H1 (cell line): ENCODE measurements around the gene CUL9. TPM values are rescaled to one million over a fixed set of nuclear protein-coding genes. Genes with fewer than 3 reads are reported as not detected.

ENCODE experiments used
- CTCF ChIA-PET: fragments of 300-600 bp; sonication (Branson Sonifier 250); formaldehyde crosslinking; loops from one replicate; lab custom pipeline; 2021; ENCODE audit not compliant: partially characterized antibody; lab: Charles Lee
- POLR2A ChIA-PET: fragments of 300-600 bp; sonication (Branson Sonifier 250); formaldehyde crosslinking; loops from one replicate; lab custom pipeline; 2021; ENCODE audit warnings: inconsistent platforms; ENCODE audit not compliant: partially characterized antibody; lab: Charles Lee
- DNase-seq, 2 experiments: peaks; one replicate each; pipeline versions ENCODE4 v3.0.0 to v3.0.0-alpha.2; 2010 to 2022; ENCODE audit warnings: low spot score in 2 of 2, low read depth in 1 of 2, mixed read lengths in 1 of 2
- FAIRE-seq: peaks from 2 replicates; lab custom pipeline; 2011; peaks lifted over from hg19 to GRCh38; lab: Jason Lieb, UNC
- H2AFZ ChIP-seq: 2 replicates; pipeline ENCODE4 v1.8.1; 2012; ENCODE audit warnings: low read length, inconsistent platforms
- H2AK5ac ChIP-seq: 2 replicates; pipeline ENCODE4 v1.6.1; 2013; ENCODE audit warnings: low read depth, low read length
- H2BK120ac ChIP-seq: replicated peaks from 2 replicates; pipeline ENCODE3; 2013; ENCODE audit warnings: low read depth, low read length, inconsistent platforms
- H2BK12ac ChIP-seq: 2 replicates; pipeline ENCODE4 v1.6.1; 2013; ENCODE audit warnings: low read depth, low read length
- H2BK15ac ChIP-seq: 2 replicates; pipeline ENCODE4 v1.6.1; 2013; ENCODE audit warnings: low read length
- H2BK20ac ChIP-seq: 2 replicates; pipeline ENCODE4 v1.6.1; 2013; ENCODE audit warnings: low read length
- H2BK5ac ChIP-seq: 2 replicates; pipeline ENCODE4 v1.6.1; 2013; ENCODE audit warnings: low read depth, low read length
- H3K14ac ChIP-seq: 2 replicates; pipeline ENCODE4 v1.6.1; 2013; ENCODE audit warnings: inconsistent platforms; ENCODE audit not compliant: insufficient read length
- H3K18ac ChIP-seq: 2 replicates; pipeline ENCODE4 v1.6.1; 2013; ENCODE audit warnings: low read length; ENCODE audit errors: extremely low read depth
- H3K23ac ChIP-seq: 2 replicates; pipeline ENCODE4 v1.6.1; 2013; ENCODE audit warnings: inconsistent platforms; ENCODE audit not compliant: insufficient read length
- H3K23me2 ChIP-seq: 2 replicates; pipeline ENCODE4 v1.6.1; 2013; ENCODE audit warnings: low read depth, low read length
- H3K27ac ChIP-seq: 2 replicates; pipeline ENCODE4 v1.6.1; 2011; ENCODE audit warnings: low read depth, low read length, inconsistent platforms
- H3K27me3 ChIP-seq, 4 experiments: replicated peaks in 1 of 4; 1 replicate in 1 of 4; 2 replicates in 3 of 4; pipeline versions ENCODE4 v1.6.1 to v1.8.1; 2011 to 2013; ENCODE audit warnings: low read length in 3 of 4, mild to moderate bottlenecking in 3 of 4, inconsistent platforms in 2 of 4, mixed read lengths in 2 of 4, moderate library complexity in 1 of 4; ENCODE audit not compliant: control insufficient read depth in 3 of 4, insufficient read depth in 3 of 4; ENCODE audit errors: extremely low read depth in 1 of 4
- H3K36me3 ChIP-seq, 4 experiments: 2 replicates each; pipeline versions ENCODE4 v1.6.1 to v1.8.1; 2011 to 2013; ENCODE audit warnings: mild to moderate bottlenecking in 4 of 4, low read length in 3 of 4, moderate library complexity in 2 of 4, control low read depth in 1 of 4, inconsistent platforms in 1 of 4; ENCODE audit not compliant: insufficient read depth in 4 of 4, control insufficient read depth in 2 of 4
- H3K4ac ChIP-seq: replicated peaks from 2 replicates; pipeline ENCODE3; 2013; ENCODE audit warnings: low read length, low read depth, mixed read lengths, inconsistent platforms; ENCODE audit not compliant: insufficient read length
- H3K4me1 ChIP-seq, 4 experiments: replicated peaks in 1 of 4; 1 replicate in 1 of 4; 2 replicates in 3 of 4; pipeline versions ENCODE4 v1.6.1 to v1.8.1; 2011 to 2013; ENCODE audit warnings: low read length in 3 of 4, inconsistent platforms in 2 of 4, mixed read lengths in 1 of 4; ENCODE audit not compliant: insufficient read depth in 4 of 4, control insufficient read depth in 3 of 4
- H3K4me2 ChIP-seq, 2 experiments: 2 replicates each; pipeline versions ENCODE4 v1.6.1 to v1.8.1; 2011 to 2013; ENCODE audit warnings: low read depth in 2 of 2, low read length in 2 of 2, control low read depth in 1 of 2, inconsistent platforms in 1 of 2, mild to moderate bottlenecking in 1 of 2; ENCODE audit not compliant: insufficient read depth in 1 of 2
- H3K4me3 ChIP-seq, 4 experiments: fragments of 200-600, 300-600 bp in 1 of 4; sonication (generic), shearing (Covaris generic), sonication (Bioruptor Twin) in 1 of 4; 2 replicates each; pipeline versions ENCODE4 v1.5.1 to v1.8.1; 2011 to 2016; ENCODE audit warnings: low read length in 4 of 4, low read depth in 3 of 4, control low read depth in 2 of 4, inconsistent platforms in 2 of 4, mild to moderate bottlenecking in 2 of 4, mixed read lengths in 1 of 4, moderate library complexity in 1 of 4; ENCODE audit not compliant: insufficient read depth in 2 of 4; ENCODE audit errors: extremely low read depth in 1 of 4
- H3K56ac ChIP-seq: replicated peaks from 2 replicates; pipeline ENCODE3; 2013; ENCODE audit warnings: low read depth, mild to moderate bottlenecking, mixed read lengths, low read length, inconsistent platforms; ENCODE audit not compliant: insufficient read length
- H3K79me1 ChIP-seq: 2 replicates; pipeline ENCODE4 v1.6.1; 2013; ENCODE audit warnings: low read depth, low read length, control low read depth
- H3K79me2 ChIP-seq, 2 experiments: 2 replicates each; pipeline versions ENCODE4 v1.6.1 to v1.8.1; 2012 to 2013; ENCODE audit warnings: low read length in 2 of 2, mild to moderate bottlenecking in 2 of 2, inconsistent platforms in 1 of 2; ENCODE audit not compliant: insufficient read depth in 2 of 2, control insufficient read depth in 1 of 2
- H3K9ac ChIP-seq, 4 experiments: replicated peaks in 1 of 4; 1 replicate in 1 of 4; 2 replicates in 3 of 4; pipeline versions ENCODE4 v1.6.1 to v1.8.1; 2011 to 2013; ENCODE audit warnings: low read depth in 3 of 4, low read length in 3 of 4, control low read depth in 2 of 4, mild to moderate bottlenecking in 2 of 4, moderate library complexity in 2 of 4, inconsistent platforms in 1 of 4; ENCODE audit errors: extremely low read depth in 1 of 4
- H3K9me3 ChIP-seq, 2 experiments: 2 replicates each; pipeline versions ENCODE4 v1.6.1 to v1.8.1; 2012 to 2013; ENCODE audit warnings: mild to moderate bottlenecking in 2 of 2, moderate library complexity in 2 of 2, control low read depth in 1 of 2, inconsistent platforms in 1 of 2, low read depth in 1 of 2, low read length in 1 of 2, mixed read lengths in 1 of 2; ENCODE audit not compliant: insufficient read depth in 2 of 2
- H4K20me1 ChIP-seq, 2 experiments: replicated peaks in 1 of 2; 2 replicates each; pipeline versions ENCODE3 to v1.8.1; 2011 to 2013; ENCODE audit warnings: inconsistent platforms in 2 of 2, low read length in 2 of 2, mild to moderate bottlenecking in 1 of 2; ENCODE audit not compliant: insufficient read depth in 2 of 2, control insufficient read depth in 1 of 2
- H4K5ac ChIP-seq: 2 replicates; pipeline ENCODE4 v1.6.1; 2013; ENCODE audit warnings: low read length, low read depth, mixed read lengths, inconsistent platforms; ENCODE audit not compliant: insufficient read length
- H4K8ac ChIP-seq: 2 replicates; pipeline ENCODE4 v1.8.0; 2013; ENCODE audit warnings: mild to moderate bottlenecking, moderate library complexity, low read length, inconsistent platforms; ENCODE audit not compliant: insufficient read depth; ENCODE audit errors: extremely low read depth
- H4K91ac ChIP-seq: replicated peaks from 2 replicates; pipeline ENCODE3; 2013; ENCODE audit warnings: low read length, mixed read lengths, inconsistent platforms; ENCODE audit not compliant: insufficient read length
- BACH1 ChIP-seq: IDR thresholded peaks from 2 replicates; pipeline ENCODE4 v1.6.1; 2012; ENCODE audit warnings: low read length, improper control_type of control experiment
- BRCA1 ChIP-seq: IDR thresholded peaks from 2 replicates; pipeline ENCODE4 v1.6.1; 2012; ENCODE audit warnings: low read depth, low read length, improper control_type of control experiment
- CTBP2 ChIP-seq: IDR thresholded peaks from 2 replicates; pipeline ENCODE4 v1.7.0; 2011; ENCODE audit warnings: borderline replicate concordance, mild to moderate bottlenecking, moderate library complexity, mixed read lengths, low read length; ENCODE audit not compliant: insufficient read depth, insufficient read length
- EGR1 ChIP-seq: IDR thresholded peaks from 2 replicates; pipeline ENCODE4 v1.6.1; 2011; ENCODE audit warnings: low read depth, low read length, borderline replicate concordance
- EP300 ChIP-seq, 2 experiments: IDR thresholded peaks; 1 replicate in 1 of 2; 2 replicates in 1 of 2; pipeline ENCODE4 v1.6.1; 2011 to 2012; ENCODE audit warnings: low read depth in 2 of 2, low read length in 2 of 2, mild to moderate bottlenecking in 2 of 2, borderline replicate concordance in 1 of 2, inconsistent platforms in 1 of 2, moderate library complexity in 1 of 2
- GABPA ChIP-seq: IDR thresholded peaks from 2 replicates; pipeline ENCODE4 v1.6.1; 2011; ENCODE audit warnings: mild to moderate bottlenecking, low read length, moderate library complexity, borderline replicate concordance; ENCODE audit not compliant: insufficient read depth
- JUN ChIP-seq: IDR thresholded peaks from 2 replicates; pipeline ENCODE4 v1.6.1; 2011; ENCODE audit warnings: low read depth, mild to moderate bottlenecking, improper control_type of control experiment, low read length
- KDM4A ChIP-seq: IDR thresholded peaks from one replicate; pipeline ENCODE4 v1.7.1; 2012; ENCODE audit warnings: low read depth, mild to moderate bottlenecking, moderate library complexity, low read length, inconsistent platforms; ENCODE audit not compliant: severe bottlenecking
- POLR2A ChIP-seq, 2 experiments: IDR thresholded peaks; 1 replicate in 1 of 2; 2 replicates in 1 of 2; pipeline ENCODE4 v1.6.1; 2011; ENCODE audit warnings: low read depth in 2 of 2, low read length in 2 of 2, mild to moderate bottlenecking in 2 of 2; ENCODE audit errors: control extremely low read depth in 1 of 2
- POU5F1 ChIP-seq: IDR thresholded peaks from 2 replicates; pipeline ENCODE4 v1.6.1; 2011; ENCODE audit warnings: low read depth, mild to moderate bottlenecking, low read length, moderate library complexity
- RBBP5 ChIP-seq: IDR thresholded peaks from 2 replicates; pipeline ENCODE4 v1.7.1; 2012; ENCODE audit warnings: low read depth, mild to moderate bottlenecking, inconsistent platforms, low read length, moderate library complexity, borderline replicate concordance
- SIN3A ChIP-seq, 2 experiments: IDR thresholded peaks in 1 of 2; conservative IDR thresholded peaks in 1 of 2; 2 replicates each; pipeline ENCODE4 v1.6.1; 2011 to 2012; ENCODE audit warnings: low read length in 2 of 2, improper control_type of control experiment in 1 of 2, low read depth in 1 of 2, mild to moderate bottlenecking in 1 of 2
- SP2 ChIP-seq: IDR thresholded peaks from 2 replicates; pipeline ENCODE4 v1.6.1; 2012; ENCODE audit warnings: mild to moderate bottlenecking, low read length, inconsistent platforms
- TBP ChIP-seq: IDR thresholded peaks from 2 replicates; pipeline ENCODE4 v1.6.1; 2011; ENCODE audit warnings: low read depth, low read length, improper control_type of control experiment
- ZNF274 ChIP-seq: IDR thresholded peaks from 2 replicates; pipeline ENCODE4 v1.7.0; 2012; ENCODE audit warnings: low read length, borderline replicate concordance; ENCODE audit errors: extremely low read depth
- WGBS, 2 experiments: shearing (Covaris generic) in 1 of 2; methylation state at CpG; one replicate each; pipeline versions ENCODE4 v1.1.6 to v1.1.7; 2013 to 2015; ENCODE audit warnings: low lambda C conversion rate in 2 of 2, mixed read lengths in 2 of 2, inconsistent platforms in 1 of 2, low coverage in 1 of 2, missing lambda C conversion rate in 1 of 2; ENCODE audit not compliant: insufficient replicate concordance in 2 of 2, insufficient coverage in 1 of 2, insufficient read length in 1 of 2; ENCODE audit errors: extremely low coverage in 1 of 2, missing lambda C conversion rate in 1 of 2; 5-methylcytosine and 5-hydroxymethylcytosine counted together
- polyA plus RNA-seq, 7 experiments: library from polyadenylated mRNA; depleted of rRNA in 3 of 7; stranded (reverse) in 5 of 7; unstranded in 2 of 7; fragments of >200 nt in 5 of 7; fragments of 200-250 nt in 2 of 7; gene quantifications; 1 replicate in 5 of 7; 2 replicates in 1 of 7; 4 replicates in 1 of 7; pipeline versions ENCODE4 v1.2.1 to v1.2.3, GENCODE V29; 2011 to 2013; ENCODE audit warnings: missing spikeins in 2 of 7, mixed read lengths in 2 of 7
- total RNA-seq: library from RNA; stranded (reverse); fragmentation: NEBNext Ultra II Directional; extraction: Animal tissue kit (Norgen Biotek cat#: 25700); gene quantifications from 2 replicates; pipeline ENCODE4 v1.2.1, GENCODE V29; 2021

Gene CUL9
- total and polyA plus RNA-seq, 2 of the 8 experiments (the other 6 are each of a cell fraction or from before 2014, with no cell fraction given): 7.7 to 9.8 TPM

DNA sequence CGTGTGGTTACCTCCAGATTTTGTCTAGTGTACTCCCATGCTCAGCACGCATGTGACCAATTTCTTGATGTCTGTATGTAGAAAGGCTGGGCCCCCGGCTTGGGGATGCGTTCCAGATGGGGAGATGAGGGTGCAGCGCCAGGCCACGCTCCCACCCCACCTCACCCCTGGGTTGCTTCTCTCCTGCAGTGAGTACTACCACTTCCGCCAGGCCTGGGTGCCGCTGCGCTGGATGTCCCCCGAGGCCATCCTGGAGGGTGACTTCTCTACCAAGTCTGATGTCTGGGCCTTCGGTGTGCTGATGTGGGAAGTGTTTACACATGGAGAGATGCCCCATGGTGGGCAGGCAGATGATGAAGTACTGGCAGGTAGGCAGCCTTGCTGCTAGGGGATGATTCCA is 22.4 kb upstream of the CUL9 start:
- no peaks in the 10 kb centered on the region for H3K79me1 ChIP-seq
- no peak overlapping the region for H4K5ac ChIP-seq
- H2BK12ac ChIP-seq: no peak overlapping the region
- H3K27ac ChIP-seq: no peak overlapping the region
- no peak overlapping the region for H3K56ac ChIP-seq
- ChIA-PET POLR2A (interaction anchor here (1.8 kb wide), 1 partner anchor 11 kb away, joined by 9 read pairs; no protein-coding TSS in a partner anchor), CTCF (interaction anchor here (0.7 kb wide), 1 partner anchor 16 kb away, joined by 3 read pairs; no protein-coding TSS in a partner anchor)
- no peak overlapping the region for H3K4ac ChIP-seq
- FAIRE-seq: no peak
- H4K20me1 ChIP-seq: peaks cover 0 to 3% of the 10 kb centered on the region in 2 experiments
- no peaks in the 10 kb centered on the region for H3K9me3 ChIP-seq
- H3K4me1 ChIP-seq: no peaks in the 10 kb centered on the region
- no peaks in the 10 kb centered on the region for H3K27me3 ChIP-seq
- H3K4me2 ChIP-seq: no peak overlapping the region
- no peak overlapping the region for H2BK5ac ChIP-seq
- no peak overlapping the region for H2BK15ac ChIP-seq
- WGBS, 2 experiments: 91% methylated on average over 11 of the region's 11 CpGs; no CpG with 5 or more reads in 1 of the 2 experiments
- H2AK5ac ChIP-seq: no peak overlapping the region
- no peak for DNase-seq
- no peak overlapping the region for H3K4me3 ChIP-seq
- no peak overlapping the region for H3K14ac ChIP-seq
- H3K23ac ChIP-seq: no peak overlapping the region
- H3K79me2 ChIP-seq: no peaks in the 10 kb centered on the region
- peaks cover 0 to 11% (median 4%) of the 10 kb centered on the region in 4 experiments; a peak in 2 of 8 replicates for H3K36me3 ChIP-seq
- H3K18ac ChIP-seq: no peak overlapping the region
- H2BK20ac ChIP-seq: no peak overlapping the region
- H2AFZ ChIP-seq: no peak overlapping the region
- no peak overlapping the region for H4K91ac ChIP-seq
- H3K23me2 ChIP-seq: no peaks in the 10 kb centered on the region
- no peak overlapping the region for H4K8ac ChIP-seq
- H2BK120ac ChIP-seq: no peak overlapping the region
- H3K9ac ChIP-seq: no peak overlapping the region
- no peak for TF ChIP-seq BACH1
- no peak for TF ChIP-seq TBP
- no peak for TF ChIP-seq SIN3A (conservative IDR thresholded peaks at IDR 0.05 in 1 of 2, IDR thresholded peaks at IDR 0.05 in 1 of 2; ENCODE audit: low read depth in 1 of 2, low read length in 2 of 2)
- TF ChIP-seq SP2: no peak
- no peak for TF ChIP-seq POU5F1
- TF ChIP-seq RBBP5: no peak
- no peak for TF ChIP-seq POLR2A (IDR thresholded peaks at IDR 0.05; ENCODE audit: control extremely low read depth in 1 of 2, low read depth in 2 of 2, low read length in 2 of 2)
- no peak for TF ChIP-seq CTBP2
- no peak for TF ChIP-seq BRCA1
- TF ChIP-seq ZNF274: no peak
- no peak for TF ChIP-seq KDM4A
- no peak for TF ChIP-seq JUN
- TF ChIP-seq EGR1: no peak
- TF ChIP-seq GABPA: no peak
- TF ChIP-seq EP300 (IDR thresholded peaks at IDR 0.05; ENCODE audit: borderline replicate concordance in 1 of 2, low read depth in 2 of 2, low read length in 2 of 2): no peak
